HG03342 (cell line): Measurements from ENCODE around the gene RNF115.
"Not testable (repeated sequence)": the region's sequence is repeated elsewhere in the genome, so short reads cannot be mapped to it uniquely, and the experiment has no call there.

Source experiments
- ATAC-seq: cut with Tn5 transposase; IDR thresholded peaks from one replicate; pipeline ENCODE4 v1.9.1; 2021; ENCODE audit warnings: mild to moderate bottlenecking, moderate library complexity; ENCODE audit not compliant: unreplicated experiment

The RNF115 gene

DNA sequence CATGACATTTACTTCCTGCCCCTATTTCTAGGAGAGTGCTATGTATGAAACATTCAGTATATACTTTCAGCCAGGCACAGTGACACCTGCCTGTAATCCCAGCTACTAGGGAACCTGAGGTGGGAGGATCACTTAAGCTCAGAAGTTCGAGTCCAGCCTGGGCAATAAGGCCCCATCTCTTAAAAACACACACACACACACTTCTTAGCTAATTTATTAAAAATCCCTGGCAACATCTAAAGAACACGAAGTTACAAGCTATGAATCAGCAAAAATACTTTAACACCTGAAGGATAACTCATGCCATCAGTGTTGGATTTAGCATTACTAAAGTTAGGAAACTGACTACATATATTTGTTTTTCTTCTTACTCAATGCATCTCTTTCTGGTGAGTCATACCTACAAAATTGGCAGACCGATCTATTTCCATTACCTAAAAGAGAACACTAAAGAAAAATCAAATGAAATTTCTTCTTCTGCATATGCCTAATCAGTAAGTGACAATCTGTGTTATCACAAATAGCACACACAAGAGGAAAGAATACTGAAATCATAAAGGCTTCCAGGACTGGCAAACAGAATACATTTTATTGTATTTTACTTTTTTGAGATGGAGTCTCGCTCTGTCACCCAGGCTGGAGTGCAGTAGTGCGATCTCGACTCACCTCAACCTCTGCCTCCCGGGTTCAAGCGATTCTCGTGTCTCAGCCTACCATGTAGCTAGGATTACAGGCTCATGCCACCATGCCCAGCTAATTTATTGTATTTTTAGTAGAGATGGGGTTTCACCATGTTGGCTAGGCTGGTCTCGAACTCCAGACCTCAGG, 41.4 kb downstream of the RNF115 start:
- no peak for ATAC-seq

DNA sequence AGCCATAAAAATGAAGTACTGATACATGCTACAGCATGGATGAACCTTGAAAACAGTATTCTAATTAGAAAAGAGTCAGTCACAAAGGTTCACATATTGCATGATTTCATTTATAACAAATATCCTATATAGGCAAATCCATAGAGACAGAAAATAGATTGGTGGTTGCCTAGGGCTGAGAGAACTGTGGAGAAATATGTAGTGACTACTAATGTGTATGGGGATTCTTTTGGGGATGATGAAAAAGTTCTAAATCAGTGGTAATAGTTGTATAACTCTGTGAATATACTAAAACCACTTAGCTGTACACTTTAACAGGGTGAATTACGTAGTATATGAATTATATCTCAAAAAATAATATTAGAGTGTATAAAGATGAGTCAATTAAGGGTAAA, 45.8 kb downstream of the RNF115 start:
- ATAC-seq, result no peak

DNA sequence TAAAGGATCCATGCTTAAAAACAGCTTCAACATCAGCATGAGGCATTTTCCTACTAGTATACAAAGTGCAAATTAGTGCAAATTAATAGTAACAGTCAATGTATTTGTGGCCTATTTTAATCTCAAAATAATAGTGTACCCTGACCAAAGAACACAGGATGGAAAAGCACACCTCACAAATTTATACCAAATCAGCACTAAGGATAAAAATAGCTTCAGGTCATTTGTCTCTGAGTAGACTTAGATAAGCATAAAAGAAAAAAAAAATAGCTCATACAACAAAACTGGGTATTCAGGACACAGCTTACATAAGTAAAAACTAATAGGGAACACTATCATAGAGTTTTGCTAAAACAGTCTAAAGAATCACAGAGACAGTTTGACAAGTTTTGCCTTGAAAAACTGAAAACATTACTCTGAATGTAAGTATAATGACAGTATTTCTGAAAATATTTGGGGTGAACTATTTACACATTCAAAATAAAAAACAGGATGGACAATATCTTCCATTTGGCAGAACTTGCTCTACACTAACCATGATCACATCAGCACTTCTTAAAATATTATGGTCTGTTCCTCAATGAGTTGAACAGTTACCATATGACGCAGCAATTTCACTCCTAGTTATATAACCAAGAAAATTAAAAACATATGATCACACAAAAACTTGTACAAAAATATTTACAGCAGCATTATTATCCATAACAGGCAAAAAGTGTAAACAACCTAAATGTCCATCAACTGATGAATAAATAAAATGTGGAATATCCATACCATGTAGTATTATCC, 46.3 kb downstream of the RNF115 start:
- ATAC-seq, result no peak

DNA sequence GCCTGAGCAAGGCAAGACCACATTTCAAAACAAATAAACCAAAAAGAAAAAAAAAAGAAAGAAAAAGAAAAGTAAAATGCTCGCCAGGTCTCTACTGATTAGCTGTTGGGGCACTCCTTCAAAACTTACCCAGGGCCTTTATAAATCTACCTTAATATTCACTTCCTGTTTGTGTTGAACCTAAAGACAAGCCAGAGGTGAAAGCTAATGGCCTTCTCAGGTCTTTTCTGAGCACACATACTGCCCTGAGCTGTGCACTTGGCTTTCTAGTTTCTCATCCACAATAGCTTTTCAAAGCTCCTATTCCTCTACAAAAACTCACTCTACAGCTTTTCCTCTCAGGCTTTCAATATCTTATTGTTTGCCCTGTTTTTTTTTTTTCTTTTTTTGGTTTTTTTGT, 50.5 kb downstream of the RNF115 start:
- no peak for ATAC-seq

DNA sequence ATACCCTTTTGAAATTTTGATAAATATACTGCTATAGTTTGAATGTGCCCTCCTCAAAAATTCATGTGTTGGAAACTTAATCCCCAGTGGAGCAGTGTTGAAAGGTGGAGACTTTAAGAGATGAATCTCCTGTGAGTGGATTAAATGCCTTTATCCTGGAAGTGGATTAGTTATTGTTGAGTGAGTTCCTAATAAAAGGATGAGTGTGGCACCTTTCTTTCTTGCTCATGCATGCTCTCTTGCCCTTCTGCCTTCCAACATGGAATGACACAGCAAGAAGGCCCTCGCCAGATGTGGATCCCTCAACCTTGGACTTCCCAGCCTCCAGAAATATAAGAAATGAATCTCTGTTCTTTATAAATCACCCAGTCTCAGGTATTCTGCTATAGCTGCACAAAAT, 52.8 kb downstream of the RNF115 start:
- no peak for ATAC-seq

DNA sequence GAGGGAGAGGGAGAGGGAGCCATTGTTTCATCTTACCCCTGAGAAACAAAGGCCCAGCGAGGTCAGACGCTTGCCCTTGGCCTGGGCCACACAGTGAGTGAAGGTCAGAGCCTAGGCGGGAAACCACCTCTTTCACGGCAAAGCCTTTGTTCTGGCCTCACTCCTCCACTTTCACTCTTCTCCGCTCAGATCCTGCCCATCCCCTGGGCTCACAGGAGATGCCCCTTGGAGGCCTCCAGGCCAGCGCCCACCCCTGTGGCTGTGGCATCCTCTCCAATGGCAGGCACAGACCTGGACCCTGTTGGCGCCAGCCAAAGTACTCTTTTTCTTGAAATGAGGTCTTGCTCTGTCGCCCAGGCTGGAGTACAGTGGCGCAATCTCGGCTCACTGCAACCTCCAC, 55.9 kb downstream of the RNF115 start:
- not testable (repeated sequence) for ATAC-seq

DNA sequence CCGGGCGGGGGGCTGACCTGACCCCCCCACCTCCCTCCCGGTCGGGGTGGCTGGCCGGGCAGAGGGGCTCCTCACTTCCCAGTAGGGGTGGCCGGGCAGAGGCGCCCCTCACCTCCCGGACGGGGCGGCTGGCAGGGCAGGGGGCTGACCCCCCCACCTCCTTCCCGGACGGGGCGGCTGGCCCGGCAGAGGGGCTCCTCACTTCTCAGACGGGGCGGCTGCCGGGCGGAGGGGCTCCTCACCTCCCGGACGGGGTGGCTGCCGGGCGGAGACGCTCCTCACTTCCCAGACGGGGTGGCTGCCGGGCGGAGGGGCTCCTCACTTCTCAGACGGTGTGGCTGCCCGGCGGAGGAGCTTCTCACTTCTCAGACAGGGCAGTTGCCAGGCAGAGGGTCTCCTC, 57.0 kb downstream of the RNF115 start:
- not testable (repeated sequence) for ATAC-seq

DNA sequence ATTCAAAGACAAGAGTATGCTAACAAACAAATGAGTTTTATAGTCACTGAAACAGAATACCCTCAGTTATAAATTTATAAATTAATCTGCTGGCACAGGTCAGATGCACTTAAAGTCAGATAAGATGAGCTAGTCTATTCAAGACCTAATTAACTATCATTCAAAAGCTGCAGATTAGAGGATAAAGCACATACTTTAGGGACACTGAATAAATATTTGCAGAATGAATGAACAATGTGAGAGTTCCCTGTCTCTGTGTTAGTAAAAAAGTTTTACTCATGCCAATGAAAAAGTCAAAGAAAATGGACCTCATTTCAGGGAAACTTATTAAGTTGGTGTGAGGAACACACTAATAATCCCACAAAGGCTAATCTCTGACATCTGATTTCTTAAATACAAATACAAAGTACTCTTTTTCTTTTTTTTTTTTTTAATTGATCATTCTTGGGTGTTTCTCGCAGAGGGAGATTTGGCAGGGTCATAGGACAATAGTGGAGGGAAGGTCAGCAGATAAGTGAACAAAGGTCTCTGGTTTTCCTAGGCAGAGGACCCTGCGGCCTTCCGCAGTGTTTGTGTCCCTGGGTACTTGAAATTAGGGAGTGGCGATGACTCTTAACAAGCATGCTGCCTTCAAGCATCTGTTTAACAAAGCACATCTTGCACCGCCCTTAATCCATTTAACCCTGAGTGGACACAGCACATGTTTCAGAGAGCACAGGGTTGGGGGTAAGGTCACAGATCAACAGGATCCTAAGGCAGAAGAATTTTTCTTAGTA, 58.1 kb downstream of the RNF115 start:
- ATAC-seq, result not testable (repeated sequence)

DNA sequence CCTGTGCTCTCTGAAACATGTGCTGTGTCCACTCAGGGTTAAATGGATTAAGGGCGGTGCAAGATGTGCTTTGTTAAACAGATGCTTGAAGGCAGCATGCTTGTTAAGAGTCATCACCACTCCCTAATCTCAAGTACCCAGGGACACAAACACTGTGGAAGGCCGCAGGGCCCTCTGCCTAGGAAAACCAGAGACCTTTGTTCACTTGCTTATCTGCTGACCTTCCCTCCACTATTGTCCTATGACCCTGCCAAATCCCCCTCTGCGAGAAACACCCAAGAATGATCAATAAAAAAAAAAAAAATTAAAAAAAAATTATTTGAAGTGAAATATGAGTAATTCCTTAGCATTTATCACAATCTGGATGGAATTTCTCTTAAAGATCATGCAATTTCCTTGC, 58.8 kb downstream of the RNF115 start:
- ATAC-seq, result not testable (repeated sequence)

DNA sequence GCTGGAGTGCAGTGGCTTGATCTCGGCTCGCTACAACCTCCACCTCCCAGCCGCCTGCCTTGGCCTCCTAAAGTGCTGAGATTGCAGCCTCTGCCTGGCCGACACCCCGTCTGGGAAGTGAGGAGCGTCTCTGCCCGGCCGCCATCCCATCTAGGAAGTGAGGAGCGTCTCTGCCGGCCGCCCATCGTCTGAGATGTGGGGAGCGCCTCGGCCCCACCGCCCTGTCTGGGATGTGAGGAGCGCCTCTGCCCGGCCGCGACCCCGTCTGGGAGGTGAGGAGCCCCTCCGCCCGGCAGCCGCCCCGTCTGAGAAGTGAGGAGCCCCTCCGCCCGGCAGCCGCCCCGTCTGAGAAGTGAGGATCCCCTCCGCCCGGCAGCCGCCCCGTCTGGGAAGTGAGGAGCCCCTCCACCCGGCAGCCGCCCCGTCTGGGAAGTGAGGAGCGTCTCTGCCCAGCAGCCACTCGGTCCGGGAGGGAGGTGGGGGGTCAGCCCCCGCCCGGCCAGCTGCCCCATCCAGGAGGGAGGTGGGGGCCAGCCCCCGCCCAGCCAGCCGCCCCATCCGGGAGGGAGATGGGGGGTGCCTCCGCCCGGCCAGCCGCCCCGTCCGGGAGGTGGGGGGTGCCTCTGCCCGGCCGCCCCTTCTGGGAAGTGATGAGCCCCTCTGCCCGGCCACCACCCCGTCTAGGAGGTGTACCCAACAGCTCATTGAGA, 59.5 kb downstream of the RNF115 start:
- not testable (repeated sequence) for ATAC-seq

DNA sequence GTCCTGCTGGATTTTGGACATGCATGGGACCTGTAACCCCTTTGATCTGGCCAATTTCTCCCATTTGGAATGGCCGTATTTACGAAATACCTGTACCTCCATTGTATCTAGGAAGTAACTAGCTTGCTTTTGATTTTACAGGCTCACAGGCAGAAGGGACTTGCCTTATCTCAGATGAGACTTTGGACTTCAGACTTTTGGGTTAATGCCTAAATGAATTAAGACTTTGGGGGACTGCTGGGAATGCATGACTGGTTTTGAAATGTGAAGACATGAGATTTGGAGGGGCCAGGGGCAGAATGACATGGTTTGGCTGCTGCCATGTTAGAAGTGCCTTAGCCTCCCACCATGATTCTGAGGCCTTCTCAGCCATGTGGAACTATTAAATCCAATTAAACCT, 61.9 kb downstream of the RNF115 start:
- ATAC-seq, result not testable (repeated sequence)

DNA sequence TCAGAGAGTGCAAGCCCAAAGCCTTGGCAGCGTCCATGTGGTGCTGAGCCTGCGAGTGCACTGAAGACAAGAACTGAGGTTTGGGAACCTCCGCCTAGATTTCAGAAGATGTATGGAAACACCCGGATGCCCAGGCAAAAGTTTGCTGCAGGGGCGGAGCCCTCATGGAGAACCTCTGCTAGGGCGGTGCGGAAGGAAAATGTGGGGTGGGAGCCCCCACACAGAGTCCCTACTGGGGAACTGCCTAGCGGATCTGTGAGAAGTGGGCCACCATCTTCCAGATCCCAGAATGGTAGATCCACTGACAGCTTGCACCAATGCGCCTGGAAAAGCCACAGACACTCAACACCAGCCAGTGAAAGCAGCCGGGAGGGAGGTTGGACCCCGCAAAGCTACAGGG, 62.4 kb downstream of the RNF115 start:
- ATAC-seq, result not testable (repeated sequence)

DNA sequence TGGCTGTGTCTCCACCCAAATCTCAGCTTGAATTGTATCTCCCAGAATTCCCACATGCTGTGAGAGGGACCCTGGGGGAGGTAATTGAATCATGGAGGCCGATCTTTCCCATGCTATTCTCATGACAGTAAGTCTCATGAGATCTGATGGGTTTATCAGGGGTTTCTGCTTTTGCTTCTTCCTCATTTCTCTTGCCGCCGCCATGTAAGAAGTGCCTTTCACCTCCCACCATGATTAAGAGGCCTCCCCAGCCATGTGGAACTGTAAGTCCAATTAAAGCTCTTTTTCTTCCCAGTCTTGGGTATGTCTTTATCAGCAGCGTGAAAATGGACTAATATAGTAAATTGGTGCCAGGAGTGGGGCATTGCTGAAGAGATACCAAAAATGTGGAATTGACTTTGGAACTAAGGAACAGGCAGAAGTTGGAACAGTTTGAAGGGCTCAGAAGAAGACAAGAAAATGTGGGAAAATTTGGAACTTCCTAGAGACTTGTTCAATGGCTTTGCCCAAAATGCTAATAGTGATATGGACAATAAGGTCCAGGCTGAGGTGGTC, 63.4 kb downstream of the RNF115 start:
- not testable (repeated sequence) for ATAC-seq

DNA sequence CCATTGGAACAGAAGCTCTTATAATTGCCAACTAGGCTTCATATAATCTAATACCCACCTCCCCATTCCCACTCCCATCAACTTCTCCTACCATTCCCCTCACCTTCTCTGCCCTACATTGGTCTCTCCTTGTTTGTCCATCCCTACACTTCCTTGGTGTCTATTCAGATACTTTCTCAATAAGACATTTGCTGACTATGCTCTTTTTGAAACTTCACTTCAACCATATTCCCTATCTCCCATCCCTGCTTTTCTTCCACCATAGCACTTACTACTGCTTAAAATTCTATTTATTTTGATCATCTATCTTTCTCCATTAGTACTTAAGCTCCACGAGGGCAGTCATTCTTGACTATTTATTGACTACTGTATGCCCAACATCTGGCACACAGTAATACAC, 64.2 kb downstream of the RNF115 start:
- ATAC-seq, result no peak

DNA sequence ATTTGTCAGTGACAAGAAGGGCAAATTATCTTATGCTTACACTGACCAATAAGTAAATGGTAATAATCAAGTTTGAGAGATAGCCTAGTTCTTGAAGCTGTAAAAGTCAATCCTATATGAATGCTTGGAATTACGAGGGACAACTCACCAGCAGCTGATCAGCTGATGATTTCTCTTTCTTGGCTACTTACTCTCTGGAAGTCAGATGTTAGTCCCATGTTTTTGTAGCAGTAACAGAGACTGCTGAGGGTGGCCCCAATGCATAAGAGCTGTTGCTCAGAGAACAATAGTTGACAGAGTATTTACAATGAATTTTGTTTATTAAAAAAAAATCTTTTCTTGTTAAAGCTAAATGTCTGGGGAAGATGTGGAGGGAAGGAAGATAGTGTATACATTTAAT, 65.3 kb downstream of the RNF115 start:
- ATAC-seq, result no peak

DNA sequence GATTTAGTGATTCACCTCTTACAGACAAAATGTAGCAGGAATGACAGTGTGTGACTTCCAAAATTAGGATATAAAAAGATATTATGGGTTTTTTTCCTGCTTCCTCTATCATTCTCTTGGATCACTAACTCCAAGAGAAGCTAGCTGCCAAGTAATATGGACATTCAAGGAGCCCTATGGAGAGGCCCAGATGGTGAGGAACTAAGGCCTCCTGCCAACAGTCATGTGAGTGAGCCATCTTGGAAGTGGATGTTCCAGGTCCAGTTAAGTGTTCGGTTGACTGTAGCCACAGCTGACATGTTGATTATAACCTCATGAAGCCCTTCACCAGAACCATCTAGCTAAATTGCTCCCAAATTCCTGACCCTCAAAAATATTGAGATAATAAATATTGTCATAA, 65.8 kb downstream of the RNF115 start:
- ATAC-seq, result no peak

DNA sequence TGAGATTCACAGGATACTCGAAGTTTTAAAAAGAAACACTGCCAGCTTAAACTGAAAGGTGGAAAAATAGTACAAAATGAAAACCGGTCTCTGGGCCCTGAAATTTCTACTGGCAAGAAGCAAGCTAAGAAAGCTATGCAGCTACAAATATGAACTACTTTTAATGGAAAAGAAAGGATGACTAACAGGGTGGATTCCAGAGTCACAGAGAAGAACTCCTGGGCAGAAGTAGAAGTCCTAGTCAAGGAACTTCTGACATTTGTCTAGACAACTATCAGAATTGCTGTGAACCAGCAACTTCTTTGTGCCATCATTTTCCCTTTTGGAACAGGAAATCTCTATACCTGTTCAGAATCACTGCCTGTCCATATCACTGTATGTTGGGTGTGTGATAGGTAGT, 66.5 kb downstream of the RNF115 start:
- ATAC-seq, result no peak

DNA sequence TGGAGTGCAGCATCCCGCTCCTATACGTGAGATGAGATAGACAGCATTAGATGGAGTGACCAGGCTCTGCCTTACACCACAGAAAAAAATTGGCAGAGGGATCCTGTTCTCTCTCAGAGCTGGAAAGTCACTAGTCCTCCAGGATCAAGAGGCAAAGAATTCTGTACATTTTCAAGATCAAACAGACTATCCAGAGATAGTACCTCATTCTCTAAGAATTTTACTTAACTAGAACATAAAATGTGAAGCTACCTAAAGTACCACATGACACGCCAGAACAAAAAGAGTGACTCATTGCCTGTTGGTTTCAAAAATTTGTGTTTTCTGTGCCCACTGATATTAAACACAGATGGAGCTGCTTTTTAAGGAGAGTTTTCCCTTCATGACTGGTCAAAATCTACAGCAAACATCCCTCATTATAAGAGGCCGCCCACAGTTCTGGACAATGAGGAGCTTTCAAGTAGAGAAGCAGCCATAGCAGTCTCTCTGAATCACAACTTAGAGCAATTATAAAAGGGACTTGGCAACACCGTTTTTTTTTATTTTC, 72.3 kb downstream of the RNF115 start:
- no peak for ATAC-seq

DNA sequence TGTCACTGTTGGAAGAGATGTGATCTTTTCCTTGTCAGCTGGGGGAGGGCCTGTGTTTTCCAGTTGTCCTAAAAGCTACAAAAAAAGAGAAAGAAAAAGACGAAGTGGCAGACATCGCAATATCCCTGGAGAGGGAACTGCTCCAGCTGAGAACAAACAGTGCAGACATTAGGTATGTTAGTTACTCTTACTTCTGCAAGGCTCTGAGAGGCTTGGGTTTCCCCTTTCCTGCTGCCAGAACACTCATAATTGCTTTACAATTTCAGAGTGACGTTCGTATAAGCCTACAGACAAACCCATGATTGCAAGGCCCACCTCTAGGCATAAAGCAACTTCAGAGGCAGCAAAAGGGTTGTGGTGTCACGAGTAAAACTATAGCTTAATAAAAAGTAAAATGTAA, 73.5 kb downstream of the RNF115 start:
- ATAC-seq, result no peak
